Cortex of kidney (tissue), 1 donor: ENCODE data around the gene RCBTB1.

Experiments used
- DNase-seq: peaks from one replicate; lab custom pipeline; 2025; lab: John Stamatoyannopoulos, UW

The RCBTB1 gene

DNA sequence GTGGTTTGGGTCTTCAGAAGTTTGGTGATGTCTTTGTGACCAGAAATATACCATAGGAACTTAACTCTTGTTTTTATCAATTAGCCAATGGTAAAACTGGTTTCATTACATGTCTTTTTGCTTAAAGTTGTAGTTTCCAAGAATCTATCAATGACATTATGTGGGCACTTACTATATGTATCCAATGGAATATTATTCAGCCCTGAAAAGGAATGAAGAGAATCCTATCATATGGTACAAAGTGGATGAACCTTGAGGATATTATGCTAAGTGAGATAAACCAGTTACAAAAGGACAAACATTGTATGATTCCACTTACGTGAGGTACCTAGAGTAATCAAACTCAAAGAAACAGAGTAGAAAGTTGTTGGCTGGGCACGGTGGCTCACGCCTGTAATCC lies 26.4 kb downstream of the RCBTB1 start:
- no peak for DNase-seq

DNA sequence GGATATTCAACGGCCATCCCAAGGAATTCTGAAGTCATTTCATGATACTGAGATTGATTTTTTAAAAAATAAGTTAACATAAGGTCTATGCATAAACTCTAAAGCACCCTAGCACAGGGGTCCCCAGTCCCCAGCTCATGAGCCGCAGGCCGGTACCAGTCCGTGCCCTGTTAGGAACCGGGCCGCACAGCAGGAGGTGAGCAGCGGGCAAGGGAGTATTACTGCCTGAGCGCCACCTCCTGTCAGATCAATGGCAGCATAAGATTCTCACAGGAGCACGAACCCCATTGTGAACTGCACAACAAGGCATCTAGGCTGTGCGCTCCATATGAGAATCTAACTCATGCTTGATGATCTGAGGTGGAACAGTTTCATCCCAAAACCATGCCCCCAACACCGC lies 31.0 kb downstream of the RCBTB1 start:
- DNase-seq, result no peak

DNA sequence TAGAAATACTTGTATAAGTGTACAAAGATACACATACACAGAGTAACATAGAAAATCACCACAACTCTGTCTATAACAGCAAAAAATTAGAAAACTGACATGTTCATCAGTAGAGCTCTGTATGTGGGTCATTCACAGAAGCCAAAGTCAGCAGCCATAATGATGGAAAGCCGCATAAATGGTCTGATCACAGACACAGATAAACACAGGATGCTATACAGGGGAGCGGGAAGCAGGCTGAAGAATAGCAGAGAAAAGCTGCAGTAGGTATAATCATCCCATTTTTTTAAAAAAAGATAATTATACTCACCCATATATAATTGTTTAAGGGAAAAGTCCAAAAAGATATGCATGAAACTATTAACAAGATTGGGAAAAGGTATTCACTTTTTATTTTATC lies 31.5 kb downstream of the RCBTB1 start:
- no peak for DNase-seq

DNA sequence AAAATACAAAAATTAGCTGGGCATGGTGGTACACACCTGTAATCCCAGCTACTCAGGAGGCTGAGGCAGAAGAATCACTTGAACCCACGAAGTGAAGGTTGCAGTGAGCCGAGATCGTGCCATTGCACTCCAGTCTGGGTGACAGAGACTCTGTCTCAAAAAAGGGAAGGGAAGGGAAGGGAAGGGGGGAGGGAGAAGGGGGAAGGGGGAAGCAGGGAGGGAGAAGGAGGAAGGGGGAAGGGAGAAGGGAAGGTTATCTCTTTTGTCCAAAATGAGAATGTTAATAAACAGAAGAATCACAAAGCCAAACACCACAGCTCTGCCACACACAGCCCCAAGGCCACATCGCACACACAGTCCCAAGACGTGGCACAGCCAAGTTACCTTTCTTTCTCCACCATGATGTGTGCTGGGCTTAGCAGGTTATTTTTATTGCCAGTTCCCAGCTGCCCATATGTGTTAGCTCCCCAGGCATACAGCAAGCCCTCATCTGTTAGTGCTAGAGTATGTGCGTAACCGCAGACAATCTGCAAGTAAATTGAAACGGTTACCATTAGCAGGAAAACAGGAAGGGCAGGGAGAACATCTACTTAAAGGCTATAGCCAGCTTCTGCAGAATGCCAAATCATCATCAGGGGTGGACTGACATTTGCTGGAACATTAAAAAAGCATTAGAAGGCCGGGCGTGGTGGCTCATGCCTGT lies 34.3 kb downstream of the RCBTB1 start:
- DNase-seq, result no peak

GRCh38 chr13:49549289-49549688 lies 36.1 kb downstream of the RCBTB1 start:
- DNase-seq, result no peak

- no peak for DNase-seq
These were observed 38.8 kb downstream of the RCBTB1 start for GRCh38 chr13:49546561-49546960.

GRCh38 chr13:49545661-49546060 lies 39.7 kb downstream of the RCBTB1 start:
- no peak for DNase-seq

GRCh38 chr13:49543656-49544055 lies 41.7 kb downstream of the RCBTB1 start:
- DNase-seq, result no peak

- DNase-seq, result no peak
These were observed 44.8 kb downstream of the RCBTB1 start for GRCh38 chr13:49540552-49540951.

- DNase-seq, result no peak
These were observed 45.6 kb downstream of the RCBTB1 start for GRCh38 chr13:49539746-49540145.

DNA sequence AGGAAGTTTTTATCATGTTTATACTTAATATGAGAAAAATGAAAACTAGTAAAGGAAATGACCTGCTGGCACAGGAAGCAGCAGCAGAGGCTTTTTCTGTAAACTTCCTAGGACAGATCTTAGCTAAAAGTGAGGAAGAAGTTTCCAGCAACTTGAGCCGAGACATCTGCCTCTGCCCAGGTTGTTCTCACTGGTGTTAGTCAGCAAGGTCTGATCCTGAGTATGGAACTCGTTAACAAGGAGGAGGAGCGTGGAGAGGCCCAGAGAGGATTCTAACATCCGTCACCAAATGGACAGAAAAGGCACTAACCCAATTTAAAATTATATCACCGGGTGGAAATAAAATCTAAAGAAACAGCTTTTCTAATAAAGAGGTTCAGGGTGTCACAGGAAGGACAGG lies 46.0 kb downstream of the RCBTB1 start:
- no peak for DNase-seq

DNA sequence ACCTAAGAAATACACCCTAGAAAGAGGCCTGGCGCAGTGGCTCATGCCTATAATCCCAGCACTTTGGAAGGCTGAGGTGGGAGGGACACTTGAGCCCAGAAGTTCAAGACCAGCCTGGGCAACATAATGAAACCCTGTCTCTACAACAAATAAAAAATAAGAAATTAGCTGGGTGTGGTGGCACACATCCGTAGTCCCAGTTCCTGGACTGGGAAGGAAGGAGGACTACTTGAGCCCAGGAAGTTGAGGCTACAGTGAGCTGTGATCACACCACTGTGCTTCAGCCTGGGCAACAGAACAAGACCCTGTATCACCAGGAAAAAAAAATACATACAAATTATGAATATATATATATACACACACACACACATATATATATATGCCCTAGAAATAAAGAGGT lies 47.0 kb downstream of the RCBTB1 start:
- DNase-seq, result no peak

- no peak for DNase-seq
These were observed 49.0 kb downstream of the RCBTB1 start for GRCh38 chr13:49536144-49536873.

- no peak for DNase-seq
These were observed 51.6 kb downstream of the RCBTB1 start for GRCh38 chr13:49533591-49534269.

- DNase-seq, result no peak
These were observed 52.3 kb downstream of the RCBTB1 start for GRCh38 chr13:49533011-49533410.

- DNase-seq, result no peak
These were observed 52.8 kb downstream of the RCBTB1 start for GRCh38 chr13:49532593-49532992.

- DNase-seq, result no peak
These were observed 54.9 kb downstream of the RCBTB1 start for GRCh38 chr13:49530457-49530856.

DNA sequence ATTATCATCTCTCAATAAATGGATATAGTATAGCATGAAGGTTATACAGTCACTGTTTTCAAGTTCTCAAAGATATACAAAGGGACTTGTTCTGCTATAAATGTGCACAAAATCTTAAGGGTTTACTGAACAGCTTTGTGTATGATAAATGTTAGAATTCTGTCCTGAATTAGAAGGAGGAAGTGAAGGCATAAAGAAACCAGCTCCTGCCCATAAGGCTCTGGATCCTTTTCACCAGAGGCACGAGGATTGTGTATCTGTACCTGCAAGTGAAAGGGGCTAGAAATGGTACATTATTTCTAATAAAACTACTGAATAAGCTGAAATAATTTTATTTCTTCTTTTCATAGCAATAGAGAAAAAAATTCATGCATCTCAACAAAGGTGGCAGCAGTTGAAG lies 57.2 kb downstream of the RCBTB1 start:
- no peak for DNase-seq

DNA sequence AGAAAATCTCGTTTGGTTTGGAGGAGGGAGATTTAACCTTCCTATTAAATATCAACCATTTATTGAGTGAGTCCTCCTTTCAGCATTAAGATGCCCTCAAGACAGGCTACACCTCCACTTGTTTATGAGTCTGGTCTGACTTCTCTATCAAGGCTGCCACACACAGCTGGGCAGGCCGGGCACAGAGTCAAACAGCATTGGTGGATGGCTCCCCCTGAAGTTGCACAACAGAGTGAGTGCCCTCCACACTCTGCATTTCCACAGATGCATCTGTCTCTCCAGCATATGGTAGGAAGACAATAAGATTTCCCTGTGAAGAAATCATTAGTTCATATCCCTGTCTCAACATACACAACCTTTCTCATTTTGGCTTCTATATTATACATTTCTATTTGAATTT lies 58.2 kb downstream of the RCBTB1 start:
- no peak for DNase-seq

DNA sequence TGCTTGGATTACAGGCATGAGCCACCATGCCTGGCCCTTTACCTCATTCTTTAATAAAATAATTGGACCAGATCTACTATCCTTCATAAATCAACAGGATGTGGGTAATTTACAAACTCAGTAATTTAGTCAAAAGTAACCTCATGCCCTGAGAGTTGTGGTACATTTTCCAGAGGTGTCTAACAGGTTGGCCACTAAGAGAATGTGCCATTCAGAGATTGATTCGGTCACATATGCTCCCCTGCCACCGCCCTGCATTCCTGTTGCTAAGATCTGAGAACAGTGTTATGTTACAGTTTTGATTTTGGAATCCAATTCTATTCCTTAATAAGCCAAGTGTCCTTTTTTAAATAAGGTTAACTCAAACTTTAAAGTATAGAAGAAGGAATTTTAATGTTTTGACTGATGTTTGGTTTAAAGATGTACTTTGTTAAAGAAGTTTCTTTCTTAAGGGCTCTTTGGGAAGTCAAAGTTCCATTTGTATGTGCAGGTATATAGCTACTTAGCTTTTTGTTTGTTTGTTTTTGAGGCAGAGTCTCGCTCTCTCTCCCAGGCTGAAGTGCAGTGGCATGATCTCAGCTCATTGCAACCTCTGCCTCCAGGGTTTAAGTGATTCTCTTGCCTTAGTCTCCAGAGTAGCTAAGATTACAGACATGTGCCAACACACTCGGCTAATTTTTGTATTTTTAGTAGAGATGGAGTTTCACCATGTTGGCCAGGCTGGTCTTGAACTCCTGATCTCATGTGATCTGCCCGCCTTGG lies 60.4 kb downstream of the RCBTB1 start:
- no peak for DNase-seq

DNA sequence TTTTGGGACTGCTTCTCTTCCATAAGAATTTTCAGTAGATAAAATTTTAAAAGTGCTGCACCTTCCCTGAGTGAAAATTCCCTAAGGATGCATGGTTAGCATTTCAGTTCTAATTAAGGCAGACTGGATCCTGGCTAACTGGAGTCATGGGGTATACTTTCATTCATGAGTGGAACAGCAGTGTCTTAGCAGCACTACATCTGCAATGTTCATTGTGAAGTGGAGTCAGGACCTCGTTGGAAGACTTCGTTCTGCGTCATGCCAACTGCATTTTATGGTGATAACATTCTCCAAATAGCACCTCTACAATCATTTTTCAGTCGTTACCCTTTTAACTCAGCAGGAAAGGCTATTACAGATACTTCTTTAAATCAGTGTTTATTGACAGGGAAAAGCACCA lies 64.1 kb downstream of the RCBTB1 start:
- DNase-seq, result no peak

DNA sequence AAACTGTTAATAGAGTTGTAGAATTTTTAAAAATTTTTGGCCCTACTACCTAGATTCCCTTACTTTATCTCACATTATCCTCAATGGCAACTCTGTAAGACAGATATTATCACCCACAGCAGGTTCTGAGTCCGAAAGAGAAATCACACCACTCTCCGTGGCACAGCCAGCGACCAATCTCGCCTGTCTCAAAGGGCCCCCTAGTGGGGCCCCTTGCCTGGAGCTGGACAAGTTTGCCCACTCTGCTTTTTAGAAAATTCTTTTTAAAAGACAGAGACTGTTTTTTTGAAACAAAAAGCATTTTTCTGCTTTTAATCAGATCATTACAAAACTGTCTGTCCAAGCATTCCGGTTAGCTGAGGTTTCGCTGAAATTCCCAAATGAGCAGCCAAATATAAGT lies 67.9 kb downstream of the RCBTB1 start:
- DNase-seq, result no peak
